Fibroblast of lung (primary cell): ENCODE results near the gene VTCN1. TPM values are rescaled to one million over a fixed set of nuclear protein-coding genes. Genes with fewer than 3 reads are reported as not detected.
"Not testable (repeated sequence)": the region's sequence is repeated elsewhere in the genome, so short reads cannot be mapped to it uniquely, and the experiment has no call there.

Experiments used
- DNase-seq, 2 donors: peaks; one replicate each; pipeline versions ENCODE4 v3.0.0 to v3.0.0-alpha.2; 2010; ENCODE audit warnings: low read depth in 2 of 2
- H2AFZ ChIP-seq: 2 replicates; pipeline ENCODE4 v1.5.1; 2012; ENCODE audit warnings: low read length, control low read depth, inconsistent platforms
- H3K27ac ChIP-seq: 2 replicates; pipeline ENCODE4 v1.5.1; 2011; ENCODE audit warnings: low read length, control low read depth; ENCODE audit not compliant: insufficient read depth
- H3K27me3 ChIP-seq: 2 replicates; pipeline ENCODE4 v1.5.1; 2011; ENCODE audit warnings: mild to moderate bottlenecking, low read length; ENCODE audit not compliant: control insufficient read depth, insufficient read depth
- H3K36me3 ChIP-seq: 2 replicates; pipeline ENCODE4 v1.5.1; 2011; ENCODE audit warnings: low read length; ENCODE audit not compliant: control insufficient read depth, insufficient read depth
- H3K4me1 ChIP-seq: 2 replicates; pipeline ENCODE4 v1.5.1; 2011; ENCODE audit warnings: low read length; ENCODE audit not compliant: control insufficient read depth, insufficient read depth; ENCODE audit errors: extremely low read depth
- H3K4me2 ChIP-seq: 2 replicates; pipeline ENCODE4 v1.5.1; 2011; ENCODE audit warnings: low read length, control low read depth; ENCODE audit not compliant: insufficient read depth; ENCODE audit errors: extremely low read depth
- H3K4me3 ChIP-seq, 4 experiments: fragments of 200-600 bp in 1 of 4; sonication (generic) in 1 of 4; replicated peaks in 1 of 4; 2 replicates each; pipeline ENCODE4 v1.5.1; 2011 to 2016; ENCODE audit warnings: low read length in 4 of 4, low read depth in 3 of 4, mild to moderate bottlenecking in 3 of 4, control low read depth in 2 of 4, inconsistent platforms in 1 of 4, mixed read lengths in 1 of 4; ENCODE audit not compliant: insufficient read depth in 1 of 4; ENCODE audit errors: control extremely low read depth in 1 of 4
- H3K79me2 ChIP-seq: 2 replicates; pipeline ENCODE4 v1.5.1; 2012; ENCODE audit warnings: mild to moderate bottlenecking, low read length, inconsistent platforms; ENCODE audit not compliant: control insufficient read depth, insufficient read depth
- H3K9ac ChIP-seq: 2 replicates; pipeline ENCODE4 v1.5.1; 2011; ENCODE audit warnings: mild to moderate bottlenecking, low read length, control low read depth; ENCODE audit not compliant: insufficient read depth
- H3K9me3 ChIP-seq: 2 replicates; pipeline ENCODE4 v1.5.1; 2012; ENCODE audit warnings: low read depth, low read length; ENCODE audit not compliant: control insufficient read depth, insufficient read depth
- H4K20me1 ChIP-seq: 2 replicates; pipeline ENCODE4 v1.5.1; 2011; ENCODE audit warnings: low read length; ENCODE audit not compliant: control insufficient read depth, insufficient read depth; ENCODE audit errors: extremely low read depth
- EZH2 ChIP-seq: IDR thresholded peaks from 2 replicates; pipeline ENCODE4 v1.5.1; 2012; ENCODE audit warnings: low read length, control low read depth, mild to moderate bottlenecking; ENCODE audit errors: missing control alignments
- polyA plus RNA-seq, 2 donors: library from polyadenylated mRNA; depleted of rRNA in 1 of 2; stranded (reverse) in 1 of 2; unstranded in 1 of 2; fragments of >200 nt; gene quantifications; 2 replicates each; pipeline ENCODE4 v1.2.1, GENCODE V29; 2011 to 2012; ENCODE audit warnings: missing spikeins in 1 of 2
- total RNA-seq: library from RNA; depleted of rRNA; stranded (reverse); fragments of >200 nt; gene quantifications from 2 replicates; pipeline ENCODE4 v1.2.1, GENCODE V29; 2014
- TF ChIP-seq, protein P1 (sequence below), 2 donors: IDR thresholded peaks in 1 of 2; conservative IDR thresholded peaks in 1 of 2; 1 replicate in 1 of 2; 2 replicates in 1 of 2; pipeline ENCODE4 v1.5.1; 2011 to 2012; ENCODE audit warnings: low read length in 2 of 2, control low read depth in 1 of 2, inconsistent platforms in 1 of 2, low read depth in 1 of 2, mild to moderate bottlenecking in 1 of 2

VTCN1 gene
- total and polyA plus RNA-seq, 2 donors (not counting 1 experiment from before 2014, with no cell fraction given): 0.03 TPM; not detected in 1

DNA sequence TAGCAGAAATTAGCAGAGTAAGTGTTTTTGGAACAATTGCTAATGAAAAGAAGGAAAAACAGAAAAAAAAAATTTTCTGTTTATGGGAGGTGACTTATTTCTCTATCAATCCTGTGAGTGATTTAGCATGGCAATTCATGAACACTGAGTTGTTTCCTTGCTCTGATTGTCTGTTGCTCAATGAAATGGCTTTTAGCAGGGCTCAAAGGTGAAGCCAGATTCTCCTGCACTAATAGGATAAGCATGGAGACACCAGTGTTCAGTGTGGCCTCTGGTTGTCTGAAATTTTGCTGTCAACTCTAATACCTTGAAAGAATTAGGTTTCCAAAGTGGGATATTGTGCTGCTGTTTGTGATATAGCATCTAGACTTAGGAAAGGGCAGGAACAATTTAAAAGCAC, 105.0 kb downstream of the VTCN1 start:
- peaks cover 3% of the 10 kb centered on the region for H3K36me3 ChIP-seq
- H4K20me1 ChIP-seq: no peaks in the 10 kb centered on the region
- no peaks in the 10 kb centered on the region for H3K4me1 ChIP-seq
- H3K27me3 ChIP-seq: no peaks in the 10 kb centered on the region
- DNase-seq: no peak
- TF ChIP-seq, protein P1, sequence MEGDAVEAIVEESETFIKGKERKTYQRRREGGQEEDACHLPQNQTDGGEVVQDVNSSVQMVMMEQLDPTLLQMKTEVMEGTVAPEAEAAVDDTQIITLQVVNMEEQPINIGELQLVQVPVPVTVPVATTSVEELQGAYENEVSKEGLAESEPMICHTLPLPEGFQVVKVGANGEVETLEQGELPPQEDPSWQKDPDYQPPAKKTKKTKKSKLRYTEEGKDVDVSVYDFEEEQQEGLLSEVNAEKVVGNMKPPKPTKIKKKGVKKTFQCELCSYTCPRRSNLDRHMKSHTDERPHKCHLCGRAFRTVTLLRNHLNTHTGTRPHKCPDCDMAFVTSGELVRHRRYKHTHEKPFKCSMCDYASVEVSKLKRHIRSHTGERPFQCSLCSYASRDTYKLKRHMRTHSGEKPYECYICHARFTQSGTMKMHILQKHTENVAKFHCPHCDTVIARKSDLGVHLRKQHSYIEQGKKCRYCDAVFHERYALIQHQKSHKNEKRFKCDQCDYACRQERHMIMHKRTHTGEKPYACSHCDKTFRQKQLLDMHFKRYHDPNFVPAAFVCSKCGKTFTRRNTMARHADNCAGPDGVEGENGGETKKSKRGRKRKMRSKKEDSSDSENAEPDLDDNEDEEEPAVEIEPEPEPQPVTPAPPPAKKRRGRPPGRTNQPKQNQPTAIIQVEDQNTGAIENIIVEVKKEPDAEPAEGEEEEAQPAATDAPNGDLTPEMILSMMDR (conservative IDR thresholded peaks at IDR 0.05 in 1 of 2, IDR thresholded peaks at IDR 0.05 in 1 of 2; ENCODE audit: low read depth in 1 of 2, low read length in 2 of 2): no peak
- no peak for TF ChIP-seq EZH2
- no peak overlapping the region for H3K27ac ChIP-seq
- no peak overlapping the region for H2AFZ ChIP-seq
- no peak overlapping the region for H3K4me2 ChIP-seq
- no peaks in the 10 kb centered on the region for H3K9me3 ChIP-seq
- no peak overlapping the region for H3K9ac ChIP-seq
- H3K79me2 ChIP-seq: no peaks in the 10 kb centered on the region
- no peak overlapping the region for H3K4me3 ChIP-seq

DNA sequence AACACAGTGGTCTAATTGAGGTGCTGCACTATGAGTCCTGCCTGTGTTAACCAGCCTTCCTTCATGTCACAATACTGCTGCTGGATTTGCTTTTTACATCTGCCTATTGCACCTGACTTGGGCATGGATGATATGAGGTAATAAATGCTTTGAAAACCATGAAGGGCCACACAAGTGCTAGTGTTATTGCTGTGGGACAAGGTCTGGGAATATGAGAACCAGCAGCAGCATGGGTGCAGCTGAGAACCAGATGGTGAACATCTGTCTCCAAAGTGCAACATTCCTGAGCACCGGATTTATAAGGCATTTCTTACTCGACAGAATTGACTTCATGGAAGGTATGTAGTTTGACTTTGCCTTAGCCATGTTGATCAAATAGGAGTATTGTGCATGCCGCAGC, 105.7 kb downstream of the VTCN1 start:
- TF ChIP-seq, protein P1 (conservative IDR thresholded peaks at IDR 0.05 in 1 of 2, IDR thresholded peaks at IDR 0.05 in 1 of 2; ENCODE audit: low read depth in 1 of 2, low read length in 2 of 2): no peak
- TF ChIP-seq EZH2: no peak

DNA sequence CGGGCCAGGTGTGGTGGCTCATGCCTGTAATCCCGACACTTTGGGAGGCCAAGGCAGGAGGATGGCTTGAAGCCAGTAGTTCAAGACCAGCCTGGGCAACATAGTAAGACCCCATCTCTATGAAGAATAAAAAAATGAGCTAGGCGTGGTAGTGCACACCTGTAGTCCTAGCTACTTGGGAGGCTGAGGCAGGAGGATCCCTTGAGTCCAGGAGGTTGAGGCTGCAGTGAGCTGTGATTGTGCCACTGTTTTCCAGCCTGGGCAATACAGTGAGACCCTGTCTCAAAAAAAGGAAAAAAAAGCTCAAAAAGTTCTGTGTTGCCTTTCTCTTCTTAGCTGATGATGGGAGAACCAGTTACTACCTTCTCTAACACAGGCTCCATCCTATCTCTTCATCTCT, 108.9 kb downstream of the VTCN1 start:
- H3K27ac ChIP-seq, H3K9me3 ChIP-seq, H4K20me1 ChIP-seq, H3K27me3 ChIP-seq, DNase-seq, H3K4me3 ChIP-seq, H3K4me1 ChIP-seq, H2AFZ ChIP-seq, H3K9ac ChIP-seq, H3K4me2 ChIP-seq, H3K36me3 ChIP-seq, H3K79me2 ChIP-seq: not testable (repeated sequence)

More for the DNA sequence above, 105.7 kb downstream of the VTCN1 start:
- Histone ChIP-seq H3K27ac (no peak overlapping the region), H3K9me3 (no peaks in the 10 kb centered on the region), H3K9ac (no peak overlapping the region), H3K27me3 (no peaks in the 10 kb centered on the region), H4K20me1 (no peaks in the 10 kb centered on the region), H3K79me2 (no peaks in the 10 kb centered on the region), H3K4me2 (no peak overlapping the region), H3K36me3 (peaks cover 3% of the 10 kb centered on the region), H3K4me3 (no peak overlapping the region), H2AFZ (no peak overlapping the region), H3K4me1 (no peaks in the 10 kb centered on the region)
- peak in 1 of 2 donors; percentile 45 for DNase-seq
